Body of pancreas (tissue), 4 donors: ENCODE measurements around the gene FHOD3.

Experiments
- POLR2A ChIP-seq, 3 donors: fragments of 450-650 bp; IDR thresholded peaks; one replicate each; pipeline ENCODE4 v1.6.1; 2016; ENCODE audit warnings: antibody characterized with exemption in 3 of 3, mild to moderate bottlenecking in 2 of 3
- TF ChIP-seq, protein P1 (sequence below), 7 experiments: fragments of 450-650 bp in 4 of 7; fragments of 200-600 bp in 3 of 7; sonication (generic) in 3 of 7; IDR thresholded peaks; one replicate each; pipeline ENCODE4 v1.5.1; 2016 to 2019; ENCODE audit warnings: antibody characterized with exemption in 7 of 7

DNA sequence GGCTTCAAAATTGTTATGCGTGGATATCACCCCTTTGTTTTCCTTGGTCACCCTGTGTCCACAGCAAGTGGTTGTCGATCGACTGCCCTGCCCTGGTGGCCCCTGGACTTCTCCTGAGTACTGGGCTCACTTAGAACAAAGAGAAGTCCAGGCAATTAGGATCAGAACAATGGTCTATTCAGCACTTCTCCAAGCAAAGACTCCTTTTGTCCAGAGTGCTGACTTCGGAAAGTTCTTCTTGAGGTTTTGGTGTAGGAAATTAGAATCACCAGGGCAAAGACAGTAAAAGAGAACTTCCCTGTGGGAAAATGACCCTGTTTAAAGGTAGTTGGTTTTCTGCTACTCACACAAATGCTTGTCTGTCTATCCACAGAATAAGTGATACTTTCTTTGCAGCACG is 173.9 kb downstream of the FHOD3 start:
- TF ChIP-seq, protein P1, sequence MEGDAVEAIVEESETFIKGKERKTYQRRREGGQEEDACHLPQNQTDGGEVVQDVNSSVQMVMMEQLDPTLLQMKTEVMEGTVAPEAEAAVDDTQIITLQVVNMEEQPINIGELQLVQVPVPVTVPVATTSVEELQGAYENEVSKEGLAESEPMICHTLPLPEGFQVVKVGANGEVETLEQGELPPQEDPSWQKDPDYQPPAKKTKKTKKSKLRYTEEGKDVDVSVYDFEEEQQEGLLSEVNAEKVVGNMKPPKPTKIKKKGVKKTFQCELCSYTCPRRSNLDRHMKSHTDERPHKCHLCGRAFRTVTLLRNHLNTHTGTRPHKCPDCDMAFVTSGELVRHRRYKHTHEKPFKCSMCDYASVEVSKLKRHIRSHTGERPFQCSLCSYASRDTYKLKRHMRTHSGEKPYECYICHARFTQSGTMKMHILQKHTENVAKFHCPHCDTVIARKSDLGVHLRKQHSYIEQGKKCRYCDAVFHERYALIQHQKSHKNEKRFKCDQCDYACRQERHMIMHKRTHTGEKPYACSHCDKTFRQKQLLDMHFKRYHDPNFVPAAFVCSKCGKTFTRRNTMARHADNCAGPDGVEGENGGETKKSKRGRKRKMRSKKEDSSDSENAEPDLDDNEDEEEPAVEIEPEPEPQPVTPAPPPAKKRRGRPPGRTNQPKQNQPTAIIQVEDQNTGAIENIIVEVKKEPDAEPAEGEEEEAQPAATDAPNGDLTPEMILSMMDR (IDR thresholded peaks at IDR 0.05): no peak
- TF ChIP-seq POLR2A (IDR thresholded peaks at IDR 0.05): no peak
